ENCODE measurements around the gene ARHGAP12. TPM values are rescaled to one million over a fixed set of nuclear protein-coding genes. Genes with fewer than 3 reads are reported as not detected.
"Not testable (repeated sequence)": the region's sequence is repeated elsewhere in the genome, so short reads cannot be mapped to it uniquely, and the experiment has no call there.

The ARHGAP12 gene
- total RNA-seq, 1 donor from 2014 or later, result 30.4 TPM

DNA sequence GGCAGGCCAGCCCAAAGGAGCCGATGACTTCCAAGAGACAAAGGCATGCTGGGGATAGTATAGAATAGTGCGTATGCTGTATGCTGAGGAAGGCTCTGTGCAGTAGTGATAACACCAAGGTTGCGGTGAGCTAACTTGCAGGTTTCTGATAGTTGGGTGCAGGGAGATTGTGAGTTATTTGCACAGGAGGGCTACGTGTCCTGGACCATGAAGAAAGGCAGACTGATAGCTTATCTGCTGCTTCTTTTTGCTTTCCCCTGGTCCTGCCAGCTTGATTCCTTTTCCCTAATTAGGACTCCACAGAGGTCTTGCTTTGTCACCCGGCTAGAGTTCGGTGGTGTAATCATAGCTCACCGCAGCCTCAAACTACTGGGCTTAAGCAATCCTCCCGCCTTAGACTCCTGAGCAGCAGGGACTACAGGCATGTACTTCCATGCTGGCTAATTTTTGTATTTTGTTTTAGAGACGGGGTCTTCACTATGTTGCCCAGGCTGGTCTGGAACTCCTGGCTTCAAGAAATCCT is 43.9 kb upstream of the ARHGAP12 start:
- Mint-ChIP-seq H3K36me3 (no peaks in the 10 kb centered on the region), H3K27ac (no peak overlapping the region), H3K4me1 (ENCODE audit: unreplicated experiment) (peaks cover 7% of the 10 kb centered on the region), H3K4me3 (no peak overlapping the region), H3K9me3 (no peaks in the 10 kb centered on the region), H3K27me3 (no peaks in the 10 kb centered on the region)
- DNase-seq (ENCODE audit: extremely low spot score, unreplicated experiment), result no peak
- TF ChIP-seq, protein P1, sequence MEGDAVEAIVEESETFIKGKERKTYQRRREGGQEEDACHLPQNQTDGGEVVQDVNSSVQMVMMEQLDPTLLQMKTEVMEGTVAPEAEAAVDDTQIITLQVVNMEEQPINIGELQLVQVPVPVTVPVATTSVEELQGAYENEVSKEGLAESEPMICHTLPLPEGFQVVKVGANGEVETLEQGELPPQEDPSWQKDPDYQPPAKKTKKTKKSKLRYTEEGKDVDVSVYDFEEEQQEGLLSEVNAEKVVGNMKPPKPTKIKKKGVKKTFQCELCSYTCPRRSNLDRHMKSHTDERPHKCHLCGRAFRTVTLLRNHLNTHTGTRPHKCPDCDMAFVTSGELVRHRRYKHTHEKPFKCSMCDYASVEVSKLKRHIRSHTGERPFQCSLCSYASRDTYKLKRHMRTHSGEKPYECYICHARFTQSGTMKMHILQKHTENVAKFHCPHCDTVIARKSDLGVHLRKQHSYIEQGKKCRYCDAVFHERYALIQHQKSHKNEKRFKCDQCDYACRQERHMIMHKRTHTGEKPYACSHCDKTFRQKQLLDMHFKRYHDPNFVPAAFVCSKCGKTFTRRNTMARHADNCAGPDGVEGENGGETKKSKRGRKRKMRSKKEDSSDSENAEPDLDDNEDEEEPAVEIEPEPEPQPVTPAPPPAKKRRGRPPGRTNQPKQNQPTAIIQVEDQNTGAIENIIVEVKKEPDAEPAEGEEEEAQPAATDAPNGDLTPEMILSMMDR (conservative IDR thresholded peaks at IDR 0.05), result no peak

DNA sequence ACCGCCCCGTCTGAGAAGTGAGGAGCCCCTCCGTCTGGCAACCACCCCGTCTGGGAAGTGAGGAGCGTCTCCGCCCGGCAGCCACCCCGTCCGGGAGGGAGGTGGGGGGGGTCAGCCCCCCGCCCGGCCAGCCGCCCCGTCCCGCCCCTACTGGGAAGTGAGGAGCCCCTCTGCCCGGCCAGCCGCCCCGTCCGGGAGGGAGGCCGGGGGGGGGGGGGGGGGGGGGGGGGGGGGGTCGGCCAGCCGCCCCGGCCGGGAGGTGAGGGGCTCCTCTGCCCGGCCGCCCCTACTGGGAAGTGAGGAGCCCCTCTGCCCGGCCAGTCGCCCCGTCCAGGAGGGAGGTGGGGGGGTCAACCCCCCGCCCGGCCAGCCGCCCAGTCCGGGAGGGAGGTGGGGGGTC is 41.2 kb upstream of the ARHGAP12 start:
- not testable (repeated sequence) for H3K27me3 Mint-ChIP-seq; H3K4me3 Mint-ChIP-seq; DNase-seq (ENCODE audit: extremely low spot score, unreplicated experiment); H3K36me3 Mint-ChIP-seq; H3K9me3 Mint-ChIP-seq; H3K4me1 Mint-ChIP-seq (ENCODE audit: unreplicated experiment); H3K27ac Mint-ChIP-seq

DNA sequence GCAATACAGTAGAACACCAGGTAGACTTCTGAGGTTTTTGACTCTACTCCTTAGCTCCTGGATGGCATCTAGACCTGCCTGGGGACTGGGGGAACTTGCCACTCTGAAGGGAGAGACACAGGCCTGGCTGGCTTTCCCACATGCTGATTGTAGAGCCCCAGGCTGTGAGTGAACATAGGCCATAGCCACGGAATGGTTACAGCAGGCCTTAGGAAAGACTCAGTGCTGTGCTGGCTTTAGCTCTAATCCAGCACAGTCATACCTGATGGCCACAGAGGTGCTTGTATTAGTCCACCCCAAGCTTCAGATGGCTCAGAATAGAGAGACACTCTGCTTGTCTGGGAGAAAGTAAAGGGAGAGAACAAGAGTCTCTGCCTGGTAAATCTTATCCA is 35.0 kb upstream of the ARHGAP12 start:
- H3K9me3 Mint-ChIP-seq, result peaks cover 4% of the 10 kb centered on the region
- H3K27me3 Mint-ChIP-seq, result no peaks in the 10 kb centered on the region
- no peak for DNase-seq (ENCODE audit: extremely low spot score, unreplicated experiment)
- no peaks in the 10 kb centered on the region for H3K36me3 Mint-ChIP-seq
- H3K4me3 Mint-ChIP-seq, result no peak overlapping the region
- H3K27ac Mint-ChIP-seq, result peak overlapping the region; percentile 92
- H3K4me1 Mint-ChIP-seq (ENCODE audit: unreplicated experiment), result peaks cover 17% of the 10 kb centered on the region
- TF ChIP-seq, protein P1 (conservative IDR thresholded peaks at IDR 0.05), result no peak

DNA sequence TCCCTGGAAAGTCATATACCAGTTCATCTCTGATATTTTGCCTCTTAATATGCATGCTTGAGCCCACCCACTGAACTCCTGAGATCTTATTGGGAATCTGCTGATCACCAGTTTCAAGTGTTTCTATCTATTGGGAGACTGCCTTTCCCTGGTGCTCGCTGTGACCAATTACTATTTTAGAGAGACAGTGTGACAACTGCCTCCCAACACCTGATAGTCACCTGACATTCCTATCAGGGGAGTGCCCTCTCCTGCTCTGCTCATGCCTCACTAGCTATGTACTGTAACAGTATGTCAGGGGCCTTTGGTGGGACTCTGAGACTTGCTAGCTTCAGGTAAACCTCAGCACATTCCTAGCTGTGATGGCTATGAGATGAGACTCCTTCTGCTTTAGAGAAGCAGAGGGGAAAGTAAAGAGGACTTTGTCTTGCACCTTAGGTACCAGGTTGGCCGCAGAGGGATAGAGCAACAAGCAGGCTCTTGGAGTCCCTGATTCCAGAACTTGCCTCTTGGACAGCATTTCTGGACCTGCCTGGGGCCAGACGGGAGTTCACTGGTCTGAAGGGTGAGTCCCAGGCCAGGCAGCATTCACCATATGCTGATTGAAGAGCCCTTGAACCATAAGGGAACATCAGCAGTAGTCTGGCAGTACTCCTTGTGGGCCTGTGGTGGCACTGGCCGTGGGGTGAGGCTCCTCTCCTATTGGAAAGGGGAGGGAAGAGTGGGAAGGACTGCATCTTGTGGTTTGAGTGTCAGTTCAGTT is 34.4 kb upstream of the ARHGAP12 start:
- no peak for DNase-seq (ENCODE audit: extremely low spot score, unreplicated experiment)
- Mint-ChIP-seq H3K4me3 (no peak overlapping the region), H3K9me3 (peaks cover 4% of the 10 kb centered on the region), H3K27ac (peak overlapping the region; percentile 92), H3K36me3 (no peaks in the 10 kb centered on the region), H3K27me3 (no peaks in the 10 kb centered on the region), H3K4me1 (ENCODE audit: unreplicated experiment) (peaks cover 17% of the 10 kb centered on the region)
- TF ChIP-seq, protein P1 (conservative IDR thresholded peaks at IDR 0.05), result no peak

DNA sequence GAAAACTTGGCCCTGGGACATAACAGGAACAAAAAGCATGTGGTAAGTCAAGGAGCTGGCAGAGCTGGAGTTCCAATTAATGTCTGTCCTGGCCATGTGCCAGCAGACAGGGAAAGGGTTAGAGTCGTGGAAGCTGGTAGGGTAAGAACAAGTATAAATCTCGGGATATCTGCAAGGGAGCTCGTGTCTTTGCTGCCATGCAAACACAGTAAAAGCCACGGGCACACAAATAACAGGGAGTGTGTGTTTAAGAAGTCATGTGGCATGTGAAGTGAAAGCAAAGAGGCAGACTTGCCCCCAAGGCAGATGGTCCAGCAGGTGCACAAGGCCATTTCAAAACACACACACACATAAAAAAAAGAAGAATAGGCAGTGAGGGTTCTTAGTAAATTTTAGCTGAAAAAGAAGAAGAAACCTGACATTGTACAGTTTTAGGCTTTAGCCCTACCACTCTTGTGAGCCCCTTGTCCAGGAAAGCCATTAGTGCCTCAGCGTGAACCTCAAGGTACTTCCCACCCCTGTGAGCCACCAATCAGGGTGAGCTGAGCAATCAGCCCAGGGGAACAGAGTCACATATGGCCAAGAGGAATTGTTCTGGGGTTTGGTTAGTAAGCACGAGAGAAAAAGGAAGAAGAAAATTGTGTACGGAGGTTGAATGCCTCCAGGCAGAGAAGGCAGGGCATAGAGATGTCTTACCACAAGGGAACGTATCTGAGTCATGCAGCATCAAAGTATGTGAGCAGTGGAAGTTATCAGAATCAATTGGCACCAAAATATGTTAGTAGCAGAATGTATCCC is 32.8 kb upstream of the ARHGAP12 start:
- Mint-ChIP-seq H3K36me3 (no peaks in the 10 kb centered on the region), H3K4me1 (ENCODE audit: unreplicated experiment) (peaks cover 17% of the 10 kb centered on the region), H3K27ac (peak overlapping the region; percentile 68), H3K9me3 (peaks cover 4% of the 10 kb centered on the region), H3K4me3 (no peak overlapping the region), H3K27me3 (no peaks in the 10 kb centered on the region)
- TF ChIP-seq, protein P1 (conservative IDR thresholded peaks at IDR 0.05), result no peak
- no peak for DNase-seq (ENCODE audit: extremely low spot score, unreplicated experiment)
